ENCODE data around the gene RBM20. TPM values are rescaled to one million over a fixed set of nuclear protein-coding genes. Genes with fewer than 3 reads are reported as not detected.
A peak's percentile ranks its signal among the peaks of the same experiment; 100 is the strongest.

RBM20 gene
- total and polyA plus RNA-seq, 2 of the 13 experiments (the other 11 are each of a cell fraction or from before 2014, with no cell fraction given): 0.02 to 0.22 TPM

- TF ChIP-seq TCF7L2 (IDR thresholded peaks at IDR 0.05; ENCODE audit: low read depth, low read length) (no peak), RARA (CRISPR knock-in tag; IDR thresholded peaks at IDR 0.05) (peak; percentile 79), ZNF746 (CRISPR knock-in tag; IDR thresholded peaks at IDR 0.05) (no peak), ZNF446 (CRISPR knock-in tag; IDR thresholded peaks at IDR 0.05) (no peak), TOPORS (CRISPR knock-in tag; IDR thresholded peaks at IDR 0.05) (no peak), PHF21A (CRISPR knock-in tag; IDR thresholded peaks at IDR 0.05) (peak; percentile 53; the same call in 1 of the 2 replicates), TCF12 (IDR thresholded peaks at IDR 0.05) (no peak), TCF12 (CRISPR knock-in tag; IDR thresholded peaks at IDR 0.05) (no peak), ZNF260 (CRISPR knock-in tag; IDR thresholded peaks at IDR 0.05; ENCODE audit: borderline replicate concordance, low read depth) (no peak), ZKSCAN1 (IDR thresholded peaks at IDR 0.05; ENCODE audit: low read length) (no peak), ZBTB37 (CRISPR knock-in tag; IDR thresholded peaks at IDR 0.05) (no peak), RNF219 (CRISPR knock-in tag; IDR thresholded peaks at IDR 0.05) (no peak), MIER3 (CRISPR knock-in tag; IDR thresholded peaks at IDR 0.05; ENCODE audit: borderline replicate concordance) (no peak), MED13 (CRISPR knock-in tag; IDR thresholded peaks at IDR 0.05) (no peak), PRPF4 (IDR thresholded peaks at IDR 0.05; ENCODE audit: low read depth, low read length, poor library complexity, severe bottlenecking) (no peak), ZNF510 (CRISPR knock-in tag; IDR thresholded peaks at IDR 0.05; ENCODE audit: low read depth) (no peak)
- TF ChIP-seq, protein P1, sequence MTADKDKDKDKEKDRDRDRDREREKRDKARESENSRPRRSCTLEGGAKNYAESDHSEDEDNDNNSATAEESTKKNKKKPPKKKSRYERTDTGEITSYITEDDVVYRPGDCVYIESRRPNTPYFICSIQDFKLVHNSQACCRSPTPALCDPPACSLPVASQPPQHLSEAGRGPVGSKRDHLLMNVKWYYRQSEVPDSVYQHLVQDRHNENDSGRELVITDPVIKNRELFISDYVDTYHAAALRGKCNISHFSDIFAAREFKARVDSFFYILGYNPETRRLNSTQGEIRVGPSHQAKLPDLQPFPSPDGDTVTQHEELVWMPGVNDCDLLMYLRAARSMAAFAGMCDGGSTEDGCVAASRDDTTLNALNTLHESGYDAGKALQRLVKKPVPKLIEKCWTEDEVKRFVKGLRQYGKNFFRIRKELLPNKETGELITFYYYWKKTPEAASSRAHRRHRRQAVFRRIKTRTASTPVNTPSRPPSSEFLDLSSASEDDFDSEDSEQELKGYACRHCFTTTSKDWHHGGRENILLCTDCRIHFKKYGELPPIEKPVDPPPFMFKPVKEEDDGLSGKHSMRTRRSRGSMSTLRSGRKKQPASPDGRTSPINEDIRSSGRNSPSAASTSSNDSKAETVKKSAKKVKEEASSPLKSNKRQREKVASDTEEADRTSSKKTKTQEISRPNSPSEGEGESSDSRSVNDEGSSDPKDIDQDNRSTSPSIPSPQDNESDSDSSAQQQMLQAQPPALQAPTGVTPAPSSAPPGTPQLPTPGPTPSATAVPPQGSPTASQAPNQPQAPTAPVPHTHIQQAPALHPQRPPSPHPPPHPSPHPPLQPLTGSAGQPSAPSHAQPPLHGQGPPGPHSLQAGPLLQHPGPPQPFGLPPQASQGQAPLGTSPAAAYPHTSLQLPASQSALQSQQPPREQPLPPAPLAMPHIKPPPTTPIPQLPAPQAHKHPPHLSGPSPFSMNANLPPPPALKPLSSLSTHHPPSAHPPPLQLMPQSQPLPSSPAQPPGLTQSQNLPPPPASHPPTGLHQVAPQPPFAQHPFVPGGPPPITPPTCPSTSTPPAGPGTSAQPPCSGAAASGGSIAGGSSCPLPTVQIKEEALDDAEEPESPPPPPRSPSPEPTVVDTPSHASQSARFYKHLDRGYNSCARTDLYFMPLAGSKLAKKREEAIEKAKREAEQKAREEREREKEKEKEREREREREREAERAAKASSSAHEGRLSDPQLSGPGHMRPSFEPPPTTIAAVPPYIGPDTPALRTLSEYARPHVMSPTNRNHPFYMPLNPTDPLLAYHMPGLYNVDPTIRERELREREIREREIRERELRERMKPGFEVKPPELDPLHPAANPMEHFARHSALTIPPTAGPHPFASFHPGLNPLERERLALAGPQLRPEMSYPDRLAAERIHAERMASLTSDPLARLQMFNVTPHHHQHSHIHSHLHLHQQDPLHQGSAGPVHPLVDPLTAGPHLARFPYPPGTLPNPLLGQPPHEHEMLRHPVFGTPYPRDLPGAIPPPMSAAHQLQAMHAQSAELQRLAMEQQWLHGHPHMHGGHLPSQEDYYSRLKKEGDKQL (CRISPR knock-in tag; IDR thresholded peaks at IDR 0.05; ENCODE audit: low read depth): no peak
- TF ChIP-seq, protein P2, sequence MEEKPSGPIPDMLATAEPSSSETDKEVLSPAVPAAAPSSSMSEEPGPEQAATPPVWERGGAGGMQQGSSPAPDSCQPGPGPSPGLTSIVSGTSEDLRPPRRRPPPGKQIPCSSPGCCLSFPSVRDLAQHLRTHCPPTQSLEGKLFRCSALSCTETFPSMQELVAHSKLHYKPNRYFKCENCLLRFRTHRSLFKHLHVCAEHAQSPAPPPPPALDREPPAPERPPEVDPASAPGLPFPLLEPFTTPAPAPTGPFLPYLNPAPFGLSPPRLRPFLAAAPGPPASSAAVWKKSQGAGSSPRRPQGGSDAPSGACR (CRISPR knock-in tag; IDR thresholded peaks at IDR 0.05): no peak
Measured at GRCh38 chr10:110833234-110833940, 189.3 kb downstream of the RBM20 start (continued).
